ENCODE measurements around the gene MAP6.

The MAP6 gene

GRCh38 chr11:75601494-75601893 is 67.3 kb downstream of the MAP6 start:
- DNase-seq = no peak
- Histone ChIP-seq H3K4me3 (ENCODE audit: low read length) (no peak overlapping the region), H4K20me1 (ENCODE audit: insufficient read depth, low read length) (no peaks in the 10 kb centered on the region), H3K36me3 (replicated peaks; ENCODE audit: insufficient read depth, low read length) (no peaks in the 10 kb centered on the region), H3K4me2 (ENCODE audit: low read depth, low read length) (no peak overlapping the region), H3K9ac (ENCODE audit: low read length) (no peak overlapping the region), H3K9me3 (replicated peaks; ENCODE audit: insufficient read depth, low read length) (no peaks in the 10 kb centered on the region), H3K79me2 (ENCODE audit: low read length) (no peaks in the 10 kb centered on the region), H2AFZ (ENCODE audit: low read length) (no peak overlapping the region), H3K4me1 (ENCODE audit: low read length) (no peaks in the 10 kb centered on the region), H3K27ac (ENCODE audit: low read length) (no peak overlapping the region), H3K9me2 (replicated peaks; ENCODE audit: insufficient read depth, low read length) (no peaks in the 10 kb centered on the region), H3F3A (ENCODE audit: insufficient read depth, low read length) (no peaks in the 10 kb centered on the region), H3K27me3 (replicated peaks; ENCODE audit: insufficient read depth, low read length) (peaks cover 6% of the 10 kb centered on the region)
- TF ChIP-seq EZH2 (optimal IDR thresholded peaks at IDR 0.05; ENCODE audit: low read depth, low read length) = no peak
- no peak for TF ChIP-seq CTCF (IDR thresholded peaks at IDR 0.05; ENCODE audit: low read length)
- no peak for TF ChIP-seq EZH2phosphoT487 (IDR thresholded peaks at IDR 0.05; ENCODE audit: low read length)

GRCh38 chr11:75600356-75600755 is 68.5 kb downstream of the MAP6 start:
- Histone ChIP-seq H3K9me2 (replicated peaks; ENCODE audit: insufficient read depth, low read length) (no peaks in the 10 kb centered on the region), H3K27ac (ENCODE audit: low read length) (no peak overlapping the region), H3K9me3 (replicated peaks; ENCODE audit: insufficient read depth, low read length) (no peaks in the 10 kb centered on the region), H3K79me2 (ENCODE audit: low read length) (no peaks in the 10 kb centered on the region), H3F3A (ENCODE audit: insufficient read depth, low read length) (no peaks in the 10 kb centered on the region), H3K4me2 (ENCODE audit: low read depth, low read length) (no peak overlapping the region), H4K20me1 (ENCODE audit: insufficient read depth, low read length) (no peaks in the 10 kb centered on the region), H3K27me3 (replicated peaks; ENCODE audit: insufficient read depth, low read length) (peaks cover 6% of the 10 kb centered on the region), H3K4me1 (ENCODE audit: low read length) (no peaks in the 10 kb centered on the region), H2AFZ (ENCODE audit: low read length) (no peak overlapping the region), H3K4me3 (ENCODE audit: low read length) (no peak overlapping the region), H3K36me3 (replicated peaks; ENCODE audit: insufficient read depth, low read length) (no peaks in the 10 kb centered on the region), H3K9ac (ENCODE audit: low read length) (no peak overlapping the region)
- no peak for TF ChIP-seq CTCF (IDR thresholded peaks at IDR 0.05; ENCODE audit: low read length)
- DNase-seq = no peak

GRCh38 chr11:75598900-75599299 is 69.9 kb downstream of the MAP6 start:
- Histone ChIP-seq H3K27me3 (replicated peaks; ENCODE audit: insufficient read depth, low read length) (peaks cover 5% of the 10 kb centered on the region; the same call in 1 of the 2 replicates), H3K4me3 (ENCODE audit: low read length) (no peak overlapping the region), H3K27ac (ENCODE audit: low read length) (no peak overlapping the region), H3K79me2 (ENCODE audit: low read length) (no peaks in the 10 kb centered on the region), H2AFZ (ENCODE audit: low read length) (no peak overlapping the region), H4K20me1 (ENCODE audit: insufficient read depth, low read length) (no peaks in the 10 kb centered on the region), H3F3A (ENCODE audit: insufficient read depth, low read length) (no peaks in the 10 kb centered on the region), H3K9me2 (replicated peaks; ENCODE audit: insufficient read depth, low read length) (no peaks in the 10 kb centered on the region), H3K9ac (ENCODE audit: low read length) (no peak overlapping the region), H3K4me2 (ENCODE audit: low read depth, low read length) (no peak overlapping the region), H3K4me1 (ENCODE audit: low read length) (no peaks in the 10 kb centered on the region), H3K36me3 (replicated peaks; ENCODE audit: insufficient read depth, low read length) (no peaks in the 10 kb centered on the region), H3K9me3 (replicated peaks; ENCODE audit: insufficient read depth, low read length) (no peaks in the 10 kb centered on the region)
- TF ChIP-seq EZH2 (optimal IDR thresholded peaks at IDR 0.05; ENCODE audit: low read depth, low read length) = no peak
- no peak for TF ChIP-seq CTCF (IDR thresholded peaks at IDR 0.05; ENCODE audit: low read length)
- TF ChIP-seq EZH2phosphoT487 (IDR thresholded peaks at IDR 0.05; ENCODE audit: low read length) = no peak
- DNase-seq = no peak

All from MM.1S (cell line).